SK-N-SH (cell line): ENCODE results near the gene KYAT1.

Experiments
- EZH2phosphoT487 ChIP-seq: fragments of 200-600 bp; sonication (generic); IDR thresholded peaks from 2 replicates; pipeline ENCODE4 v1.6.1; 2017; ENCODE audit warnings: low read depth, mixed run types, mild to moderate bottlenecking, antibody characterized with exemption, moderate library complexity, borderline replicate concordance
- FOXJ3 ChIP-seq: sonication (generic); formaldehyde crosslinking; IDR thresholded peaks from 2 replicates; pipeline ENCODE4 v1.5.1; 2020; ENCODE audit warnings: mild to moderate bottlenecking, missing genetic modification reagents
- GATA2 ChIP-seq: sonication (generic); formaldehyde crosslinking; IDR thresholded peaks from 2 replicates; pipeline ENCODE4 v1.5.0; 2020; ENCODE audit warnings: mild to moderate bottlenecking, missing genetic modification reagents
- POLR2AphosphoS5 ChIP-seq: IDR thresholded peaks from 2 replicates; pipeline ENCODE4 v1.6.1; 2012; ENCODE audit warnings: low read depth, low read length
- RAD21 ChIP-seq: IDR thresholded peaks from 2 replicates; pipeline ENCODE4 v1.6.1; 2012; ENCODE audit warnings: mild to moderate bottlenecking, low read length
- RCOR1 ChIP-seq: fragments of 150-350 bp; IDR thresholded peaks from 2 replicates; pipeline ENCODE4 v1.6.1; 2017; ENCODE audit warnings: antibody characterized with exemption, low read length
- TAF1 ChIP-seq: IDR thresholded peaks from 2 replicates; pipeline ENCODE4 v1.6.1; 2012; ENCODE audit warnings: low read depth, mild to moderate bottlenecking, low read length, moderate library complexity, borderline replicate concordance
- TCF12 ChIP-seq: IDR thresholded peaks from 2 replicates; pipeline ENCODE4 v1.4.0; 2012
- YY1 ChIP-seq: IDR thresholded peaks from 2 replicates; pipeline ENCODE4 v1.4.0; 2012; ENCODE audit warnings: low read depth, mild to moderate bottlenecking
- TF ChIP-seq, protein P1 (sequence below): fragments of 200-600 bp; sonication (generic); IDR thresholded peaks from 2 replicates; pipeline ENCODE4 v1.6.1; 2017; ENCODE audit warnings: antibody characterized with exemption, mild to moderate bottlenecking, moderate library complexity
- TF ChIP-seq, protein P2 (sequence below): IDR thresholded peaks from 2 replicates; pipeline ENCODE4 v1.4.0; 2012; ENCODE audit warnings: low read depth
- TF ChIP-seq, protein P3 (sequence below): IDR thresholded peaks from 2 replicates; pipeline ENCODE4 v1.4.0; 2012; ENCODE audit warnings: low read depth, borderline replicate concordance
- TF ChIP-seq, protein P4 (sequence below): fragments of 150-350 bp; IDR thresholded peaks from 2 replicates; pipeline ENCODE4 v1.6.1; 2017; ENCODE audit warnings: antibody characterized with exemption, low read length, low read depth, borderline replicate concordance

DNA sequence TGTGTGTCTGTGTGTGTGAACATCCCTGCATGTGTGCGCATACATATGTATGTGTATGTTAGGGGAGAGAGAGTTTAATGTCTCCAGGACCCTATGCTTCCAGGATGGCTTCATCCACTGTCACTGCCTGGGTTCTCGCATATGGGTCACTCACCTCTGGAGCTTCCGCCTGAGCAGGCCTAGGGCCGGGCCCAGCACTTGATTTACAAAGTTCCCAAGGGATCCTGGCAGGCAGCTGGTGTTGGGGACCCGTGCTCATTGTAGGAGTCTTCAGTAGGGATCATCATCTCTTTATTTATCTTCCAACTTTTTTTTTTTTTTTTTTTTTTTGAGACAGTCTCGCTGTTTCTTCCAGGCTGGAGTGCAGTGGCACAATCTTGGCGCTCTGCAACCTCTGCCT is 81.7 kb downstream of the KYAT1 start:
- TF ChIP-seq POLR2AphosphoS5, result no peak
- TF ChIP-seq, protein P1, sequence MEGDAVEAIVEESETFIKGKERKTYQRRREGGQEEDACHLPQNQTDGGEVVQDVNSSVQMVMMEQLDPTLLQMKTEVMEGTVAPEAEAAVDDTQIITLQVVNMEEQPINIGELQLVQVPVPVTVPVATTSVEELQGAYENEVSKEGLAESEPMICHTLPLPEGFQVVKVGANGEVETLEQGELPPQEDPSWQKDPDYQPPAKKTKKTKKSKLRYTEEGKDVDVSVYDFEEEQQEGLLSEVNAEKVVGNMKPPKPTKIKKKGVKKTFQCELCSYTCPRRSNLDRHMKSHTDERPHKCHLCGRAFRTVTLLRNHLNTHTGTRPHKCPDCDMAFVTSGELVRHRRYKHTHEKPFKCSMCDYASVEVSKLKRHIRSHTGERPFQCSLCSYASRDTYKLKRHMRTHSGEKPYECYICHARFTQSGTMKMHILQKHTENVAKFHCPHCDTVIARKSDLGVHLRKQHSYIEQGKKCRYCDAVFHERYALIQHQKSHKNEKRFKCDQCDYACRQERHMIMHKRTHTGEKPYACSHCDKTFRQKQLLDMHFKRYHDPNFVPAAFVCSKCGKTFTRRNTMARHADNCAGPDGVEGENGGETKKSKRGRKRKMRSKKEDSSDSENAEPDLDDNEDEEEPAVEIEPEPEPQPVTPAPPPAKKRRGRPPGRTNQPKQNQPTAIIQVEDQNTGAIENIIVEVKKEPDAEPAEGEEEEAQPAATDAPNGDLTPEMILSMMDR, result no peak
- TF ChIP-seq, protein P2, sequence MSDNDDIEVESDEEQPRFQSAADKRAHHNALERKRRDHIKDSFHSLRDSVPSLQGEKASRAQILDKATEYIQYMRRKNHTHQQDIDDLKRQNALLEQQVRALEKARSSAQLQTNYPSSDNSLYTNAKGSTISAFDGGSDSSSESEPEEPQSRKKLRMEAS, result no peak
- TF ChIP-seq TAF1, result no peak
- no peak for TF ChIP-seq GATA2 (CRISPR knock-in tag)
- TF ChIP-seq YY1, result no peak
- TF ChIP-seq EZH2phosphoT487, result no peak
- no peak for TF ChIP-seq TCF12
- no peak for TF ChIP-seq FOXJ3 (CRISPR knock-in tag)
- TF ChIP-seq, protein P3, sequence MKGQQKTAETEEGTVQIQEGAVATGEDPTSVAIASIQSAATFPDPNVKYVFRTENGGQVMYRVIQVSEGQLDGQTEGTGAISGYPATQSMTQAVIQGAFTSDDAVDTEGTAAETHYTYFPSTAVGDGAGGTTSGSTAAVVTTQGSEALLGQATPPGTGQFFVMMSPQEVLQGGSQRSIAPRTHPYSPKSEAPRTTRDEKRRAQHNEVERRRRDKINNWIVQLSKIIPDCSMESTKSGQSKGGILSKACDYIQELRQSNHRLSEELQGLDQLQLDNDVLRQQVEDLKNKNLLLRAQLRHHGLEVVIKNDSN, result no peak
- TF ChIP-seq RAD21, result no peak
- TF ChIP-seq, protein P4, sequence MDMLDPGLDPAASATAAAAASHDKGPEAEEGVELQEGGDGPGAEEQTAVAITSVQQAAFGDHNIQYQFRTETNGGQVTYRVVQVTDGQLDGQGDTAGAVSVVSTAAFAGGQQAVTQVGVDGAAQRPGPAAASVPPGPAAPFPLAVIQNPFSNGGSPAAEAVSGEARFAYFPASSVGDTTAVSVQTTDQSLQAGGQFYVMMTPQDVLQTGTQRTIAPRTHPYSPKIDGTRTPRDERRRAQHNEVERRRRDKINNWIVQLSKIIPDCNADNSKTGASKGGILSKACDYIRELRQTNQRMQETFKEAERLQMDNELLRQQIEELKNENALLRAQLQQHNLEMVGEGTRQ, result no peak
- TF ChIP-seq RCOR1, result no peak
